Activated CD4-positive, alpha-beta T cell treated with anti-CD3 and anti-CD28 coated beads, Interleukin-2, amount 50 U/mL, for 4 hours (primary cell): ENCODE results near the gene SMIM38.

Experiments
- DNase-seq, 2 experiments: peaks; one replicate each; pipeline ENCODE4 v3.0.0-alpha.2; 2020

SMIM38 gene

DNA sequence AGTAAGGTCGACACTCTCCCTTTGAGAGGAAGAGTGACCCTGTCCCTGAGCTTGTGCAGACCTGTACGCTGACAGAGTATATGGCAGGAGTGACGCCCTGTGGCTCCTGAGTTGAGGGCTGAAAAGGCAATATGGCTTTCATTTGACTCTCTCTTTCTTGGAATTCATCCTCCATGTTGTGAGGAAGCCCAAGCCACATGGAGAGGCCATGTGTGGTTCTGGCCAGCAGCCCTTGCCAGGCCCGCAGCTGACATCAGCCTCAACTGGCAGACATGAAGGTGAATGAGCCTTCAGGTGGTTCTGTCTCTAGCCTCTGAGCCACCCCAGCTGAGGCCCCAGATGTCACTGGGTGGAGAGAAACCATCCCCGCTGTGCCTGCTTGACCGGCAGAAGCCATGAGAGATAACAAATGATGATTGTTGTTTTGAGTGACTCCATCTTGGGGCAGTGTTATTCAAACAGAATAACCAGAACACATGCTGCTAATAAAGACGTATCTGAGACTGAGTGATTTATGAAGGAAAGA is 31.9 kb downstream of the SMIM38 start:
- DNase-seq = no peak

GRCh38 chr11:69189059-69189458 is 33.3 kb downstream of the SMIM38 start:
- no peak for DNase-seq

DNA sequence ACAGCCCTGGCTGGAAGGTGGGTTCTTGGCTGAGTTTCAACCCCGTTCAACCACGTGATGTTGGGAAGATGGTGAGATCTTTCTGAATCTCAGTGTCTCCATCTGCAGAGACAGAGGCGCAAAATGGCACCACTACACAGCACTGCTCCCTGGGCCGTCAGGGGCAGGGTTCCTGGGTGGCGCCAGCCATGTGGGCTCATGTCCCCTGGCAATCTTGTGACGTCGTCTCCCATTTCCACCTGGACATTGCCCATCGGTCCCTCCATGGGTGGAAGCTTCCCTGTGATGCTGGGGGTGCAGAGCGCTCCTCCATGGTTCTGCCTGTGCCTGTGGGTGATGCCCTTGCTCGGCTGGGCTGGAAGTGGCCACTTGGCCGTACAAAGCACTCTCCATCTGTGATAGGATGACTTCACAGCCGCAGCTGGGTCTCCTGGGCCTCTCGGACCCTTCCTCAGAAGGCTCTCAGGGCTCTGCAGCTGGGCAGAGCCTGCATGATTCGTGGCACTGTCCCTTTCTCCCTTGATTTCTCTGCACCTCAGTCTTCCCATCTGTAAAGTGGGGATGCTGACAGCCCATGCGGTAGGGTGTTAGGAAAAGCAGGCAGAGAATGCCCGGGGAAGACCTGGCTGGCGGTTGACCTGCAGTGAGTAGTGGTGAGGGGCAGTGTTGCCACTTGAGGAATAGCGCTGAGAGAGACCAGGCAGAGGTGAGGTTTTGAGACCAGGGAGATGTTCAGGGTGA is 35.2 kb downstream of the SMIM38 start:
- DNase-seq = no peak

GRCh38 chr11:69192301-69192721 is 36.6 kb downstream of the SMIM38 start:
- no peak for DNase-seq

DNA sequence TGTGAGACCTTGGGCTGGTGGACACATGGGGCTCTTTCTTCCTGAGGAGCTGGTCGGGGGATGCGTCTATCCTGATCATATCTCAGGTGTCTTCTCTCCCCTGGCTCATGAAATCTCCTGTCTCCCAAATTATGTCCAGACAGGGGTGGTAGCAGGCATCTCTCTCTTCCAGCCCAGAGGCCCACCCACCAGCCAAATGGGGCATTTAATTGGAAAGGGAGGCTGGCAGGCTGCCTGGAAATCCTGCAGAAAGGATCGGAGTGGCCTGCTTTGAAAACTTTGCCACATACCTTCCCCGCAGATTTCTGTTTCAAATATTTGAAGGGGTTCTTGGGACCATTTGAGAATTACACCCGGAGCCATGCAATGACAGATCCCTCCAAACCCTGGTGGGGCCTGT is 37.4 kb downstream of the SMIM38 start:
- no peak for DNase-seq

- no peak for DNase-seq
Observed at GRCh38 chr11:69193629-69194028, 37.9 kb downstream of the SMIM38 start.

DNA sequence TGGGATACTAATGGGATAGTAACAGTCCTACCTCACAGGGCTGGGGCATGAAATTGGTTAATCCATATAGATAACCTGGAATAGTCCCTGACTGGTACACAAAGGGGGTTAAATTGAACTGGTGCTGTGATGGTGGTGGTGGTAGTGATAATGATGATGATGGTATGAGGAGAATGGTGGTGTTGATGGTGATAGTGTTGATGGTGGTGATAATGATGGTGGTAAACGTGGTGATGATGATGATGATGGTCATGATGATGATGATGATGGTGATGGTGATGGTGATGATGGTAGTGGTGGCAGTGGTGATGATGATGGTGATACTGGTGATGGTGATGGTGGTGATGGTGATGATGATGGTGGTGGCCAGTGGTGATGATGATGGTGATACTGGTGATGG is 38.7 kb downstream of the SMIM38 start:
- no peak for DNase-seq

DNA sequence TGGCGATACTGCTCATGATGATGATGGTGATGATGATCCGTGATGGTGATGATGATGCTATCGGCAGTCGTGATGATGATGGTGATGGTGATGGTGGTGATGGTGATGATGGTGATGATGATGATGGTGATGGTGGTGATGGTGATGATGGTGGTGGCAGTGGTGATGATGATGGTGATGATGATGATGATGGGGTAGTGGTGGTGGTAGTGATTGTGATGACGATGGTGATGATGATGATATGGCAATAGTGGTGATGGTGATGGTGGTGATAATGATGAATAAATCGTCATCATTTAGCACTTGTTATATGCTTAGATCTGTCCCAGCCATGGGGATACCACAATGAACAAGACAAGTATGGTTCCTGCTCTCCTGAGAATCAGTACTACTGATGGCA is 39.2 kb downstream of the SMIM38 start:
- DNase-seq = no peak

- no peak for DNase-seq
Observed at GRCh38 chr11:69195824-69196782, 40.4 kb downstream of the SMIM38 start.

GRCh38 chr11:69196783-69197169 is 41.0 kb downstream of the SMIM38 start:
- DNase-seq = no peak

DNA sequence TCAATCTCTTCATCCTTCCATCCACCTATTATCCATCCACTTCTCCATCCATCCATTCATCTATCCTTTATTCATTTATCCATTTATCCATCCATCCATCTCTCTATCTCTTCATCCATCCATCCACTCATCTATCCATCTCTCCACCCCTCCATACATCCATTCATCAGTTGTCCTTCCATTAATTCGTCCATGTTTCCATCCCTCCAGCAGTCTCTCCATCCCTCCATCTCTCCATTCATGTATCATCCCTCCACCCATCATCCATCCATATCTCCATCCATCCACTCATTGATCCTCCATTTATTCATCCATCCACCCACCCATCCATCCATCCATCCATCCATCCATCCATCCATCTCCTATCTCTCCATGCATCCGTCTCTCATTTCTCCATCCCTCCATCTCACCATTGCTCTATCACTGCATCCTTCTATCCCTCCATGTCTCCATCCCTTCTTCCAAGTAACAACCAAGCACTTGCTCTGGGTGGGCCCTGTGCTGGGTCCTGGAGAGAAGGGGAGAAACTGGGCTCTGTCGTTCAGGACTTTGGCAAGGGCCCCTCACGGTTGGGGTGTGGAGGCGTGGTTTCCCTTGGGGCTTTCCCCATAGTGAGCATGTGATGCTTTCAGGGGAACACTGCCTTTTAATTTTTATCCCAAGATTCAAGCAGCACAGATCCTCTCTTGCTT is 43.3 kb downstream of the SMIM38 start:
- DNase-seq = no peak

DNA sequence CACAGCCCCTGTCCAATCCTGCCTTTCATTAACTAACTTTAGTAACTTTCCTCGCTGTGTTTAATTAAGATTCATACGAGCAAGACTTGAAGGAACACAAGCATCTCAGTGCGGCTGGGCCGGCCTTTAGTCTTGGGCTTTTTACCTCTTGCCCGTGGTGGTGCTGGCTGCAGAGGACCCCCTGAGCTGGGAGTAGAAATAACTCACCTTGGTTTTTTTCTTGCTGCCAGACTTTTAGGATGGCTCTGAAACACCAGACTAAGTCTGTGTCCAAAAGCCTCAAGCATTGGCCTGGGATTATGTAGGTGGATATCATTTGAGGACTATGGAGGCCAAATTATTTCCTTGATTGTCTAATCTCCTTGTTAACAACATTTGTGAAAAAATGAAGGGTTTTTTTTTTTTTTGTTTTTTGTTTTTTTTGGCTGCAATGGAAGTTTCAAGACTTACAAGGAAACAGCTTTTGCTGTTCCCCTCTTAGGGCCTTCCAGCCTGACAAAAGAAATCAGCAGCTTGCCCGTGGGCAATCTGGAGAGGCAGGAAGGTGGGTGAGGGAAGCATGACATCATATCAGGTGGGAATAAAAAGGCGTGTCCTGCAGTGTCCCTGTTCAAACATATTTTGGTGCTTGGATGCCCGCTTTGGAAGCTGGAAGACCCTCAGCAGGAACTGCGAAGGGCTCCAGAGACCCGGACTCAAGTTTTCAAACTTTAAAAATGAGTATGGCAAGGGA is 44.0 kb downstream of the SMIM38 start:
- no peak for DNase-seq

- DNase-seq = no peak
Observed at GRCh38 chr11:69200331-69201065, 44.8 kb downstream of the SMIM38 start.

GRCh38 chr11:69201066-69201365 is 45.3 kb downstream of the SMIM38 start:
- no peak for DNase-seq

DNA sequence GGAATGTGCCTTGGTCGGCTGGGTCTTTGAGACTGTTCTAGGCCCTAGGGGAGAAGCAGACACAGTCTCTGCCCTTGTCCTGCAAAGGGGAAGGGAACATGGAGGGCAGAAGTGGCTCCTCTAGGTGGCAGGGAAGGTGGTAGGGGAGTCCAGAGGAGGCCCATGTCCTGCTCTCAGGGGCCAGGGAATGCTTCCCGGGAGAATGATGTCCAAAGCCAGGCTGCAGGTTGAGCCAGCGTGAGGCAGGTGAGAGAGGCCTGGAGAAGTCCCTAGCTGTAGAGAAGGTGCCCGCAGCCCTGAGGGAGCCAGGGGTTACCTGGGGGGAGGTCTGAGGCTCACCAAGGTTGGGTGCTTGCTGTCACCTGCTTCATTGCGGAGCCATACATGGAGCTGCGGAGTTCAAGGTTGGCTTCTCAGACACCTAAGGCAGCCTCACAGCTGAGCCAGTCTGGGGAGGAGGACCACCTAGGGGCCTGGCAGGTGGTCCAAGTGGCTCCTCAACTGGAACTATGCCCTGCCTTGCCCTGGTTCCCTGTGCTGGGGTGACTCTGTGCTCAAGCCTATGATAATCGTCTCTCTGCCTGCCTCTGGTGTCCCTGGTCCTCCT is 46.1 kb downstream of the SMIM38 start:
- no peak for DNase-seq

DNA sequence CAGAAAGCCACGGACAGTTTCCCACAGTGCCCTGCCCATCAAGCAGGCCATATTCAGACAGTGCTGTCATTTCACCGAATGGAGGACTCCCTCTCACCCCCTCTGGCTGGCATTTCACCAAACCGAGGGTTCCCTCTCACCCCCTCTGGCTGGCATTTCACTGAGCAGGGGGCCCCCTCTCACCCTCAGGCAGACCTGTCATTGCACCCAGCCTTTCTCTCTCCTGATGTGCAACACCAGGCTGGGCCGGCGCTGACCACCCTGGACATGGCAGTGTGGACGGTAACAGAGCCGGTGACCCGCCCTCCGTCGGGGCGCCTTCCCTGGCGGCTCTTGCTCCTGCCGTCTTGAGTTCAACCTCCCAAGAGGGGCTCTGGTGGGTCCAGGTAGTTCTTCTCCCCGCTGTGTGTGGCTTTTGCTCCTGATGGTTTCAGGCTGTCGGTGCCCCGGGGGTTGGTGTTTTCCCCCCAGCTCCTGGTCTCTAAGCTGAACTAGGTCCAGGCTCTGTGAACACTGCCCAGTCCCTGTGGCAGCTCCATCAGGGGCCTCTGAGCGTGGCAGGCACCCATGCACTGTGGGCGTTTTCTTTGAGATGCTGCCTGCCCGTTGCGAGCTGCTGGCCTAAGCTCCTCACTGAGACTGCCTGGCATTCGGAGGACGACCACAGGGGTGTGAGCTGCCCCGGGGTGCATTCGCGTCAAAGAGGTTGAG is 46.9 kb downstream of the SMIM38 start:
- no peak for DNase-seq

DNA sequence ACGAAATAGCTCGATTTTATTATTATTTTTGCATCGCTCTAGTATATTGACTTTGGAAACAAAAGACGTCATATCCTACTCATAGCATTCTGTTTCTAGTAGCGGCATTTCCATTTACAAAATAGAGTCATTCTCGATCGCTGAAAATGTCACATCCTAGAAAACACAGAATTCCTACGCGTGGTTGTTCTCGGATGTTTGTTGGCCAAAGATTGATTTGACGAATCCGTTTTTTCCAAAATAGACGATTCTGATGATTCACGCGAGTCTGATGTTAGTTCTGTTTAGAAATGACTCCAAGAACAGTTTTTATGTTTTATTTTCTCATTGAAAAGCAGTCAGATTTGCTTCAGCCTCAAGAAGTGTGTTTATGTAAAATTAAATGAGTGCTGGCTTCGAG is 47.6 kb downstream of the SMIM38 start:
- no peak for DNase-seq

DNA sequence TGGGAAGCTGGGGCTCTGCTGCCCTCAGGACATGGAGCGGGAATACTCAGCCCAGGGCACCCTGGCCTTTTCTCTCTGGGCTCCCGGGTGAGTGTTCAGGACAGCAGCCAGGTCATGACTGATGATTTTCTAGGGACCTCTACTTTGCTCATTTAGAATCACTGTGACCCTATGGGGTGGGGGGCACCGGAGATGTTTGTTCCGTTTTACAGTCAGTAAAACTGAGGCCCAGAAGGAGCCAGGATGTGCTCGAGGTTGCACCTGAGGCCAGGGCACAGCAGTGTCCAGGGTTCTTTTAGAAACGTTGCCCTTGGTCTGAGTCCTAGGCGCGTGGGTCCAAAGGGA is 48.1 kb downstream of the SMIM38 start:
- DNase-seq = no peak

DNA sequence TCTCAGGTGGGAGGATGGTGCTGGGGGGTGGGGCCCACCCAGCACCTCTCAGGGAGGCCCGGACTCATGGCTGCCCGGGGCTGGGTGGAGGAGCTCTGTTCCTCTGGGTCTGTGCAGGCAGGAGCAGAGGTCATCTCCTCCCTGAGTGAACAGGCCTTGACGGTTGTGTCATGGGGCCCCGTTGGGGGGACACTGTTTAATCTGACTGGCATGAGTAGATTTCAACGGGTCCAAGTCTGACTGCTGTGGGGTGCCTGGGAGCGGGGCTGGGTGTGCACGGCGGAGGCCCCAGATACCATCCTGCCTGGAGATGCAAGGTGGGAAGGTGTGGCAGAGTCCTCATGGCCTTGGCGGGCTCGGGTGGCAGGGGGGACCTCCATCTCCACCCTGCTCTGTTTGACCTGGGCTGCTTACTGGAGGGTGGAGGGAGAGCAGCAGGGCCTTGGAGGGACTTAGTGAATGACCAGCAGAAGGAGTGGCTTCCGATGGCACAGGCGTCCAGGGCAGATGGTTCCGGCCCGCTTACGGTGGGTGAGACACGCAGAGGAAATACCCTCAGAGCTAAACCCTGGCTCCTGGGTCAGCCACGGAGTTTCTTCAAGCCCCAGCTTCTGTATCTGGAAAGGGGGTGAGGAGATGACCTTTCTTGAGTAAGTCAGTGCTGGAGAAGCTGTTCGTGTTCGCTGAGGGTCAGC is 48.7 kb downstream of the SMIM38 start:
- DNase-seq = no peak
